Middle frontal gyrus (tissue), 1 donor: Measurements from ENCODE around the gene TMEM52.
"Not testable (repeated sequence)": the region's sequence is repeated elsewhere in the genome, so short reads cannot be mapped to it uniquely, and the experiment has no call there.

Experiments used
- DNase-seq: peaks from one replicate; pipeline ENCODE4 v3.0.0-alpha.2; 2015; ENCODE audit warnings: low spot score; ENCODE audit errors: extremely low spot score

The TMEM52 gene

GRCh38 chr1:1894354-1895059, 24.6 kb downstream of the TMEM52 start:
- no peak for DNase-seq

DNA sequence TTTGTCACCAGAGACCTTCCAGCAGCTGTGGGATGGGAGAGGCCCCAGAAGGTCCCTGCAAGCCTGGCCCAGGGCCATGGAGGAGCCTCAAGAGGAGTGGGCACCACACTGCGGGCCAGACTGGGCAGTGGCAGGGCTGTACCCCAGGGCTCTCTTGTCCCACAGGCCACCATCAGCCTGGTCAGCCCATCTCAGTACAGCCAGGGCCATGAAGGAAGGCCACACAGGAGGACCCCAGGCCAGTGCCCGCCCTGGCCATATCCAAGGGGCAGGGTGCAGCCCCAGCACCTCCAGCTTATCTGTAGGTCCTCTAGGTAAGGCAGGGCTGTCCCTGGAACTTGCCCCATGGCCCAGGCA, 25.1 kb downstream of the TMEM52 start:
- no peak for DNase-seq

- no peak for DNase-seq
Observed at GRCh38 chr1:1893291-1893985, 25.6 kb downstream of the TMEM52 start.

DNA sequence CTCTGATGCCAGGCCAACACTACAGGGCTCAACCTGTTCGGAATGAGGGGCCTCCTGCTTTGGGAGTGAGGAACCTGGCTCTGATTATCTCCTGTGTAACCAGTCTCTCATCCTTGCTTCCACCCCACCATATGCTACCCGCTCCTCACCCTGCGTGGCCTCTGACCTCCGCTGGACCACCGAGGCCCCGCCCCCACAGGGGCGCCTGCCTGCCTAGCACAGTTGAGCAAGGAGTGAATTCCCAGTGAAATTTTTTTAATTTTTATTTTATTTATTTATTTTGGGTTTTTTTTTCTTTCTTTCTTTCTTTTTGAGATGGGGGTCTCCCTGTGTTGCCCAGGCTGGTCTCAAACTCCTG, 26.3 kb downstream of the TMEM52 start:
- no peak for DNase-seq

- DNase-seq, result no peak
Observed at GRCh38 chr1:1892079-1892762, 26.9 kb downstream of the TMEM52 start.

GRCh38 chr1:1891349-1892078, 27.6 kb downstream of the TMEM52 start:
- no peak for DNase-seq

GRCh38 chr1:1890506-1891348, 28.4 kb downstream of the TMEM52 start, which contains the start of gene GNB1:
TSS of gene GNB1 (minus strand) at chr1:1891087. CDS start at chr1:1825453, 65,634 bp downstream.
- peak; percentile 85 for DNase-seq

DNA sequence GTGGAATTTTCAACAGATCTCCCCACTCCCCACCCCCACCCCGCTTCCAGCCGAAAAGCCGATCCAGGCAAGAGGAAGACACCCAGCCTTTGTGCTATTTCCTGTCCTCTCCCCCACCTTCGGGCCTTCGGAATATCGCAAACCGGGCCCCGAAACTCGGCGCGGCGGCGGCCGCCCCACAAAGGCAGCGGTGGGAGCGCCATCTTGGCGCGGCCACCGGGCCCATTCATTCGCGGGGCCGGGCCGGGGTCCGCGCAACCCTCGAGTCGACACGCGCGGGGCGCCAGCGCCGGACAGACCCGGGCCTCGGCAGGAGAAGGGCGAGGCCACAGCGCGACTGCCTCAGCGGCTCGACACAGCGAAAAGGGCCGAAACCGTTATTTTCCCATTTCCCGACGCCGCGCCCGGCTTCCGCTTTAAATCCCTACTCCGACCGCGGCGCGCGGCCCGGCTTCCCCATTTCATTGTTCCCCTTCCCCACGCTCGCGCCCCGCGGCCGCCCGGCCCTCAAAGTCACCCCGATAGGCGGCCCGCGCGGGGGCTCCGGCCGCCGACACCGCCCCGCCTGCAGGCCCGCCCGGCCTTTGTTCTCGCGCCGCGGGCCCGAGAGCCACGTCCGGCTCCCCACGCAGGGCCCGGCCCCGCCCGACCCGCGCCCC, 29.1 kb downstream of the TMEM52 start:
- DNase-seq, result no peak

- no peak for DNase-seq
Observed at GRCh38 chr1:1889090-1889750, 29.9 kb downstream of the TMEM52 start.

- not testable (repeated sequence) for DNase-seq
Observed at GRCh38 chr1:1883890-1884289, 35.2 kb downstream of the TMEM52 start.

GRCh38 chr1:1883092-1883873, 35.8 kb downstream of the TMEM52 start:
- no peak for DNase-seq

- DNase-seq, result no peak
Observed at GRCh38 chr1:1881727-1882126, 37.4 kb downstream of the TMEM52 start.

GRCh38 chr1:1880617-1881312, 38.3 kb downstream of the TMEM52 start:
- DNase-seq, result no peak

DNA sequence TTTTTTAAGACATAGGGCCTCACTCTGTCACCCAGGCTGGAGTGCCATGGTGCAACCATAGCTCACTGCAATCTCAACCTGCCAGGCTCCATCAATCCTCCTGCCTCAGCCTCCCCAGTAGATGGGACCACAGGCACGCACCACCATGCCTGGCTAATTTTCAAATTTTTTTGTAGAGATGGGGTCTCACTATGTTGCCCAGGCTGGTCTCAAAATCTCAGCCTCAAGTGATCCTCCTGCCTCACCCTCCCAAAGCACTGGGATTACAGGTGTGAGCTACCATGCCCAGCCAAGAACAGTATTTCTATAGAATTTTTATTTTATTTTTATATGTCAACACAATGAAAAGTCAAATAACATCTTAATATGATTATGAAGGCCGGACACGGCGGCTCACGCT, 39.1 kb downstream of the TMEM52 start:
- DNase-seq, result no peak

DNA sequence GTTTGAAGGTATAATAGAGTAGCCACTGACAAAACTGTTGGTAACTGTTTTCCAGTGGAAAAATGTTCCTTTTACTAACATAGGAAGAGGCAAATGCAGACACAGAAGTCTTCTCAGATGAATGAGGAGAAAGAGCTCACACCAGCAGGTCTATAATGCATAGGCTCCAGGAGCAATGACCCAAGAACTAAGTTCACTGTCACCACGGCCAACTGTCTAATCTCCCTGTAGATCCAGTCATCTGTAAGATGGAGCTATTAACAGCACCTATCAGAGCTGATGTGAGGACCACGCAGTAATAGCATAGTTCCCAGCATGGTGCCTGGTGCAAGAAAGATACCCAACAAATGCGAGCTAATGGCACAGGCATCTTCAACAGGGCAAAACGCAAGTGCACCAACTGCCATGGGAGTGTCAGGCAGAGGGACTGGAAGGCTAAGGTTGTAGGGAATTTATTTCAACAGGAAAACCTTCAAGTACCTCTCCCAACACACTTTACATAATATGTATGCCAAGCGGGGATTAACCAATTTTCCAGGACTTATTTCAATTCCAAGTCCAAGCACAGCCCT, 41.1 kb downstream of the TMEM52 start:
- no peak for DNase-seq

GRCh38 chr1:1876335-1876930, 42.6 kb downstream of the TMEM52 start:
- no peak for DNase-seq

DNA sequence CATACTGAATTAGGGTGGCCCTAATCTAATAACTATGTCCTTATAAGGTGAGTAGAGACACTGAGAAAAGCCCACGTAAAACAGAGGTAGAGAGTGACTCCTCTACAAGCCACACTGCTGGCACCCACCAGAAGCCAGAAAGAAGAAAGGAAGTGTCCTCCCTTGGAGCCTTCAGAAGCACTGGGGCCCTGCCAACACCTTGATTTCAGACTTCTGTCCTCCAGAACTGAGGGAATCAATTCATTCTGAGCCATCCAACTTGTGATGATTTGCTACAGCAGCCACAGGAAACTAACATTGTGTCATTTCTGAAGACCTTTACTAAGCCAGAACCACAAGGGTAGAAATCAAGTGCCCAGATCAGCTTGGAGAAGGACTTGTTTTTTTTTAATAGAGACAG, 43.1 kb downstream of the TMEM52 start:
- no peak for DNase-seq

GRCh38 chr1:1874901-1875300, 44.2 kb downstream of the TMEM52 start:
- no peak for DNase-seq
